Endothelial cell (in vitro differentiated cells): Measurements from ENCODE around the gene SMARCD3. TPM values are rescaled to one million over a fixed set of nuclear protein-coding genes. Genes with fewer than 3 reads are reported as not detected.

ENCODE experiments used
- DNase-seq: peaks from one replicate; pipeline ENCODE4 v3.0.0; 2021; ENCODE audit warnings: low spot score
- H3K27ac Mint-ChIP-seq: one replicate; pipeline ENCODE4 v1.8.0; 2021; ENCODE audit warnings: mixed read lengths, inconsistent platforms; ENCODE audit not compliant: unreplicated experiment
- H3K27me3 Mint-ChIP-seq: one replicate; pipeline ENCODE4 v1.8.0; 2021; ENCODE audit warnings: mild to moderate bottlenecking, moderate library complexity, mixed read lengths, inconsistent platforms; ENCODE audit not compliant: unreplicated experiment
- H3K36me3 Mint-ChIP-seq: one replicate; pipeline ENCODE4 v1.8.0; 2021; ENCODE audit warnings: mild to moderate bottlenecking, low read depth, mixed read lengths, inconsistent platforms; ENCODE audit not compliant: unreplicated experiment
- H3K4me1 Mint-ChIP-seq: one replicate; pipeline ENCODE4 v1.8.0; 2021; ENCODE audit warnings: mild to moderate bottlenecking, mixed read lengths, inconsistent platforms; ENCODE audit not compliant: unreplicated experiment
- H3K4me3 Mint-ChIP-seq: one replicate; pipeline ENCODE4 v1.8.0; 2021; ENCODE audit warnings: mild to moderate bottlenecking, mixed read lengths, inconsistent platforms; ENCODE audit not compliant: unreplicated experiment
- H3K9me3 Mint-ChIP-seq: one replicate; pipeline ENCODE4 v1.8.0; 2021; ENCODE audit warnings: mixed read lengths, inconsistent platforms; ENCODE audit not compliant: unreplicated experiment
- total RNA-seq: library from RNA; stranded (reverse); fragmentation: NEBNext Ultra II Directional; extraction: Animal tissue kit (Norgen Biotek cat#: 25700); gene quantifications from one replicate; pipeline ENCODE4 v1.2.1, GENCODE V29; 2021; ENCODE audit not compliant: unreplicated experiment
- TF ChIP-seq, protein P1 (sequence below): fragments of 200-600 bp; sonication (generic); IDR thresholded peaks from one replicate; pipeline ENCODE4 v1.5.0; 2021; ENCODE audit warnings: antibody characterized with exemption; ENCODE audit not compliant: unreplicated experiment

Gene SMARCD3
- total RNA-seq, 1 donor from 2014 or later = 5.4 TPM

DNA sequence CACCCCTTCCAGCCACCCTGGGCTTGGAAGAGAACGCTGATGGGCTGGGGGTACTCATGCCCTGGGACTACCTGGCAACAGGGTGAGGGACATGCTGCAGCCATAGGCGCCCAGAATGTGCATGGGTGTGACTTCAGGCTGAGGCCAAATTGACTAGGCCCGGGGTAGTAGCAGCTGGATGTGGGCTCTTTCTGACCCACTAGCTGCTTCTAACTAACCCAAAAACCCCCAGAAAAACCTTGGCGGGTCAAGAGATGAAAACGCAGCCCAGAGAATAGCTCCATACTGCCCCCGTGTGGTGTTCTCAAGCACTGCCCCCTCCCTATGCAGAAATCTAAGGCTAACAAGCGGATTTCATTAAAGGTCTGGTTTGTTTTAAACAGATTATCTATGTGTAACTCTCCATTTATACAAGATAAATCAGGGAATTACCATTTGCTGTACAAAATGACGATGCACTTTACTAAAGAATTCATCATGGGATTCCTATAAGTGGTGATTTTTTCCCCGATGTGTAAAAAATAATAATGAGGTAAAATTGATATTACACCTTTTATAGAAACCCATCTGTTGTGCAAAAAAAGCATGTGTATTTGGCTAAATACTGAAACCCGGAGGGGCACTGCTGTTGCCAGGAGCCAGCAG, 4.2 kb downstream of the SMARCD3 start:
- H3K9me3 Mint-ChIP-seq = no peaks in the 10 kb centered on the region
- no peaks in the 10 kb centered on the region for H3K36me3 Mint-ChIP-seq
- TF ChIP-seq, protein P1, sequence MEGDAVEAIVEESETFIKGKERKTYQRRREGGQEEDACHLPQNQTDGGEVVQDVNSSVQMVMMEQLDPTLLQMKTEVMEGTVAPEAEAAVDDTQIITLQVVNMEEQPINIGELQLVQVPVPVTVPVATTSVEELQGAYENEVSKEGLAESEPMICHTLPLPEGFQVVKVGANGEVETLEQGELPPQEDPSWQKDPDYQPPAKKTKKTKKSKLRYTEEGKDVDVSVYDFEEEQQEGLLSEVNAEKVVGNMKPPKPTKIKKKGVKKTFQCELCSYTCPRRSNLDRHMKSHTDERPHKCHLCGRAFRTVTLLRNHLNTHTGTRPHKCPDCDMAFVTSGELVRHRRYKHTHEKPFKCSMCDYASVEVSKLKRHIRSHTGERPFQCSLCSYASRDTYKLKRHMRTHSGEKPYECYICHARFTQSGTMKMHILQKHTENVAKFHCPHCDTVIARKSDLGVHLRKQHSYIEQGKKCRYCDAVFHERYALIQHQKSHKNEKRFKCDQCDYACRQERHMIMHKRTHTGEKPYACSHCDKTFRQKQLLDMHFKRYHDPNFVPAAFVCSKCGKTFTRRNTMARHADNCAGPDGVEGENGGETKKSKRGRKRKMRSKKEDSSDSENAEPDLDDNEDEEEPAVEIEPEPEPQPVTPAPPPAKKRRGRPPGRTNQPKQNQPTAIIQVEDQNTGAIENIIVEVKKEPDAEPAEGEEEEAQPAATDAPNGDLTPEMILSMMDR = peak; percentile 84
- no peak overlapping the region for H3K4me3 Mint-ChIP-seq
- H3K27ac Mint-ChIP-seq = peak overlapping the region; percentile 80
- peak; percentile 69 for DNase-seq
- H3K27me3 Mint-ChIP-seq = peaks cover 21% of the 10 kb centered on the region
- peaks cover 15% of the 10 kb centered on the region for H3K4me1 Mint-ChIP-seq

DNA sequence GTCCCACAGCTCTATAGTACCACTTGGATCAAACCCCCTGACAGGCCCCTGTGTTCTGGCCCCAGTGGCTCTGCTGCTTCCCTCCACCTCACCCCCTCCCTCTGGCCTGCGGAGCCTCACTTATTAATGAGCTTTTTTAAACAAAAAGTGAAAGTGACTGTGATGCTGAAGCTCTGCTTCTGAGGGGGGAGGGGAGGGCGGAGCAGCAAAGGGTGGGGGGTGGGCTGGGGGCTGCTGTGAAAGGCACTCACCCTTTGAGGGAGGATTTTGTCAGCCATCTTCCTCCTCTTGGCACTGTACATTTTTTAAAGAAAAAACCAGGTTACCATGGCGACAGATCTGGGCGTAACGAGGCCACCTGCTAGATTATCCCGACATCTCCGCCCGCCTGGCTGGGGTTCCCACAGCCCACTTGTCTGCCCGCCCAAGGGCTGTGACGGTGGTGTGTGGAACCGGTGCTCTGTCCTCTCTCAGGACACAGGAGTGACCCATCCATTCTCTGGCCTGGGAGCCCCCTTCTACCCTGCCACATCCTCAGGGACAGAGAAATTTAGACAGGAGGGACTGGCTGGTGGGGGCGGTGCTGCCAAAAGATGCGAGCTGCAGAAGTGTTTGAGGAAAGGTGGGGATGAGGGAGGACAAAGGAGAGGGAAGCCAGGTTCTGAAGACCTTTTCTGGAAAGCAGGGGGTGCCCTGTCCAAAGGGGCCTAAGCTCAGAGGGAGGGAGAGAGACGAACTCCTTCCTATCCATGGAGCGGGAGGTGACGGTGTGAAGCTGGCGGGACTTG, 4.9 kb downstream of the SMARCD3 start:
- H3K36me3 Mint-ChIP-seq = peaks cover 6% of the 10 kb centered on the region
- H3K27ac Mint-ChIP-seq = no peak overlapping the region
- DNase-seq = no peak
- H3K27me3 Mint-ChIP-seq = peaks cover 19% of the 10 kb centered on the region
- H3K4me3 Mint-ChIP-seq = no peak overlapping the region
- TF ChIP-seq, protein P1 = no peak
- no peaks in the 10 kb centered on the region for H3K9me3 Mint-ChIP-seq
- peaks cover 13% of the 10 kb centered on the region for H3K4me1 Mint-ChIP-seq

DNA sequence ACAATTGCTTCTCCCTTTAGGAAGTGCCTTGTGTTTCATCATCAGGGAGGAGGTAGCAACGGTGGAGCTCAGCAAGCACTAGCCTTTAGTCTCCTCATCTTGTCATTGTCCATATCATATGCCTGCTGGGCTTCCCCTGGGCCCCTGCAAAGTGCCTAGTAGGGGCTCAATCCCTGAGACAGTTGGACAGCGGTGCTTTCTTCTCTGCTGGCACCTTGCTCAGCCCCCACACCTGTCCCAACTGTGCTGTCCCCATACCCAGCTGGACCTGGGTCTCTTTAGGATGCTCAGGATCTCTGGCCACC, 5.5 kb downstream of the SMARCD3 start:
- no peaks in the 10 kb centered on the region for H3K9me3 Mint-ChIP-seq
- TF ChIP-seq, protein P1 = no peak
- peaks cover 6% of the 10 kb centered on the region for H3K36me3 Mint-ChIP-seq
- no peak for DNase-seq
- H3K4me1 Mint-ChIP-seq = peaks cover 10% of the 10 kb centered on the region
- peaks cover 16% of the 10 kb centered on the region for H3K27me3 Mint-ChIP-seq
- no peak overlapping the region for H3K27ac Mint-ChIP-seq
- no peak overlapping the region for H3K4me3 Mint-ChIP-seq

DNA sequence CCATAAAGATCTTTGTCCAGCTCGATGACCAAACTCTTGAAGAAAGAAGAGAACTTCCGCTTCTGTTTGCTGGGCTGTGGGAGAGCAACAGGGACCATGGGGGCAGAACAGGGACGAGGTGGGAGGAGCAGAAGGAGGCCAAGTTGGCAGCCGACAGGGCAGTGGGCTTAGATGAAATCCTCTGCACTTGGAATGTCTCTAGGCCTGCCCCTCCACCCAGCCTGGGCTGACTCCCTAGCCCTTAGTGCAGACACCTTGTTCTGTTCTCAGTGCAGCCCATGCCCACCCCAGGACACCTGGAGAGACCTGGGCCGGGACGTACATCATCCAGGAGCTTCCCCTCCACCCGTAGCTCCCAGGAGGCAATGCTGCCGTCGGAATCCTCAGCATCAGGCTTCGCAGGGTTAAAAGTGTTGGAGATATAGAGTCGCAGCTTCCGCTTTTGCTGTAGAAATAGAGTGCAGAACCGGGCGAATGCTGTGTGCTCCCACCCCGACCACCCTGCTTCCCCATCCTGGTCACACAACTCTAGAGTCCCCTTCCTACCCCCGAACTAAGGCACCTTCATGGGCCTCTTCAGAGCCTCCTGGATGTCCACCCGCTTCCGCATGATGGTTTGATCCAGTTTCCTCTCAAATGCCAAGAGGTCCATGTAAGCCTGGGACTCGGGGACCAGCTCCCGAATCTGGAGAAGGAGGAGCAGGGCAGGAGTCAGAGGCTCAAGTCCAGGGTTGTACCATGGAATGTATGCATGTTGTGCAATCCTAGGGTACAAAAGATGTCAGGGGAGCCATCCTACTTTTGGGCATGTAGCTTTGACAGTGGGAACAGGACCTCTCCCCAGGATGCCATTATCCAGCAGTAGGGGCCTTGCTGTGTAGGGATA, 6.1 kb downstream of the SMARCD3 start:
- Mint-ChIP-seq H3K27me3 (peaks cover 14% of the 10 kb centered on the region), H3K36me3 (peaks cover 6% of the 10 kb centered on the region), H3K4me3 (no peak overlapping the region), H3K9me3 (no peaks in the 10 kb centered on the region), H3K27ac (no peak overlapping the region), H3K4me1 (peaks cover 10% of the 10 kb centered on the region)
- DNase-seq = no peak
- TF ChIP-seq, protein P1 = no peak
